NCI-H774 (cell line): ENCODE data around the gene CASQ2.
A peak's percentile ranks its signal among the peaks of the same experiment; 100 is the strongest.

Experiments
- DNase-seq: peaks from one replicate; lab custom pipeline; 2025; lab: John Stamatoyannopoulos, UW

CASQ2 gene

DNA sequence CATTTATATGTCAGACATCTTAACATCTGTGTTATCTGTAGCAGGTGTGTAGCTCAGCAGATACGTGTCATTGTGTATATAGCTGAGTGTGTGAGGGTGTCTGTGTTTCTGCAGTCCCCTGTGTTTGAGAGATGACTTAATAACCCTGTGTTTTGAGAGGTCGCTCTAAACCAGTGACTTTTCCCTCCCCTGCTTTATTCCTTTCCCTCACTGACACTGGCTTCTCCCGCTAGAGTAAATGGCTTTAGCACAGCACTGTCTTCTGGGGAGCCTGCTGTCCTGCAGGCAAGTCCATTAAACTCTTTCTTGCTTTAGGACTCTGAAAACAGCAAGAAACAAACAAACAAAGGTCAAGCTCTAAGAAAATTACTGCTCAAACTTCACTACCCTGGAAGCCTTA, 73.7 kb downstream of the CASQ2 start:
- no peak for DNase-seq

DNA sequence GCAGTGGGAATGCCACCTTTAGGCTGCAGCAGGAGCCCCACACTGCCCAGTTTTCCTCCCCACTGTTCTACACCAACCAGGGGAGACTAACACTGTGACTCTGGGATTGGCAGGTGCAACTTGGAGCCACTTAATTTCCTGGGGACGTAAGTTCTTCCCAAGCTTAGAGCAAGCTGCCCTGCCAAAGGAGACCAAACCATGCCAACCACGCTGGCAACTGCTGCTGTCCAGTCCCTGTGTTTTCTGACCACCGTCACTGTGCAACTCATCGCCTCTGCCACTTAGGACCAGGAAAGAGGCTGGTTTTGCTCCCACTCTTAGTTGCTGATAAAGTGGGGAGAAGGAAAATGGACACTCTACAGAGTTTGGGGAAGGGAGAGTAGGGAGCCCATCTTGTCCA, 76.3 kb downstream of the CASQ2 start:
- DNase-seq, result no peak

DNA sequence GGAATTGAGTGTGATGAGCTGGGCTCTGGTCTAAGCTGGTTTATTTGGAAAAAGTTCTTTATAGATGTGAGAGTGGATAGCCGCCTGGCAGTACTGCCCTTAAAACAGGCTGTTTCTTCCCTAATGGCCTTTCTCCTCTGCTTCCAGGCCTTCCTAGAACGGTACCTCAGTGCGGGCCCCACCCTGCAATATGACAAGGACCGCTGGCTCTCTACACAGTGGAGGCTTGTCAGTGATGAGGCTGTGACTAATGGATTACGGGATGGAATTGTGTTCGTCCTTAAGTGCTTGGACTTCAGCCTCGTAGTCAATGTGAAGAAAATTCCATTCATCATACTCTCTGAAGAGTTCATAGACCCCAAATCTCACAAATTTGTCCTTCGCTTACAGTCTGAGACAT, 77.5 kb downstream of the CASQ2 start:
- no peak for DNase-seq

DNA sequence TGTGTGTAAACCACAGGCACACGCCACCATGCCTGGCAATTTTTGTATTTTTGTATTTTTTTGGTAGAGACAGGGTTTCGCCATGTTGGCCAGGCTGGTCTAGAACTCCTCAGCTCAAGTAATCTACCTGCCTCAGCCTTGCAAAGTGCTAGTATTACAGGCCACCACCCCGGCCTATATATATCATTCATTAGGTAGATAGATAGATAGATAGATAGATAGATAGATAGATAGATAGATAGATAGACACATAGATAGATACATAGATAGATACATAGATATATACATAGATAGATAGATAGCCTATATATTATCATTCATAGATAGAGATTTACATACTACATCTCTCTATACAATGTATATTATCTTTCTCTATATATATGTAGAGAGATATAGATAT, 80.8 kb downstream of the CASQ2 start:
- DNase-seq, result no peak

DNA sequence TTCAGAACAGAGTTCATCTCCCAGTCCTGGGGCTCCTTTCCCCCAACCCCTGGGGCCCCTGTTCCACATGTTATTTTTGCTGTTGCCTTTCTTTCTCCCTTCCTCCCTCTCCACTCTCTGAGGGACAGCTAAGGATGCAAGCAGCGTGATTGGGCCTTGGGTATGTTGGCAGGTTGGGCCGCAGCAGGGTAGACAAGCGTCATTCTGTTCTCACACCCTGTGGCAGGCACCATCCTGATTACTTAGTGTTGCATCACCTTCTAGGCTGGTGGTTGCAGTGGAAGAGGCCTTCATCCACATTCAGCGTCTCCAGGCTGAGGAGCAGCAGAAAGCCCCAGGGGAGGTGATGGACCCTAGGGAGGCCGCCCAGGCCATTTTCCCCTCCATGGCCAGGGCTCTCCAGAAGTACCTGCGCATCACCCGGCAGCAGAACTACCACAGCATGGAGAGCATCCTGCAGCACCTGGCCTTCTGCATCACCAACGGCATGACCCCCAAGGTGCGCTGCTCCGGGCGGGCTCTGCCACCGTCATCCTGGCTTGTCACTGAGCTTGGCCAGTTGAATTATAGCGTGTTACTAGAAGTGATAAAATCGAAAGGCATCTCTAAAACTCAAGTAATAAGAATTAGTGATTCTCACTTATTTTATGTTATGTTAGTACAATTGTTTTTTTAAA, 83.3 kb downstream of the CASQ2 start:
- no peak for DNase-seq

DNA sequence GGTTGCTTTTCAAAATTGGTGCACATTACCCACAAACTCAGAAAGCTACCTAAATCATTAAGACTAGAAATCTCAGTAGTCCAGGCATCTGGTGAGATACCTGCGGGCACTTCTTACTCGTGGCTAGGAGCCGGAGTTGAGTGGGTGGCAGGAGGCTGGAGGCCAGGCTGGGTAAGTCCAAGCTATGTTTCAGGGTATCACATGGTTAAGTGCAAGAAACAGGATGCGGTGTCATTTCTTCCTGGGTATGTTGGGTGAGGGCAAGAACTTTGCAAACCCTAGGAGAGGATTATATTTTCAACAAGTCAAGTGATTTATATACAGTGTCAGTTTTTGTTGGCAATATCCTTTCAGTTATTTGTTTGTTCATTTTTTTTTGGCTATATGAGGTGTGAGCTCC, 85.7 kb downstream of the CASQ2 start:
- no peak for DNase-seq

DNA sequence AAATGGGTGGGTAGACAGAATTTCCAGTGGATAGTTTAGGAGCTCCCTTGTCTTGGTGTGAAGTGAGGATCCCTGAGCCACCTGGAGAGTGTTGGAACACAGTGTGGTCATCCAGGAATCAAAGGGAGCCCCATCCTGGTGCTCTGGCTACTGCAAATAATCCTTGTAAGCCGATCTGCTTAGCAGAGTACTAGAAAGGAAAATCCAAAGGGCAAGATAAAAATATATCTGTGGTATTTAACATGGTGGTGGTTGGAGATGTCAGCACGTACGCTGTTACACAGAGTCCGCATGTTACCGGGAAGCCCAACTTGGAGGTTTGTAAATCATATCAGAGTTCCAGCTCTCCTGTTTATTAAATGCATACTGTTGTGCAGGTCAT, 87.8 kb downstream of the CASQ2 start:
- DNase-seq, result no peak

DNA sequence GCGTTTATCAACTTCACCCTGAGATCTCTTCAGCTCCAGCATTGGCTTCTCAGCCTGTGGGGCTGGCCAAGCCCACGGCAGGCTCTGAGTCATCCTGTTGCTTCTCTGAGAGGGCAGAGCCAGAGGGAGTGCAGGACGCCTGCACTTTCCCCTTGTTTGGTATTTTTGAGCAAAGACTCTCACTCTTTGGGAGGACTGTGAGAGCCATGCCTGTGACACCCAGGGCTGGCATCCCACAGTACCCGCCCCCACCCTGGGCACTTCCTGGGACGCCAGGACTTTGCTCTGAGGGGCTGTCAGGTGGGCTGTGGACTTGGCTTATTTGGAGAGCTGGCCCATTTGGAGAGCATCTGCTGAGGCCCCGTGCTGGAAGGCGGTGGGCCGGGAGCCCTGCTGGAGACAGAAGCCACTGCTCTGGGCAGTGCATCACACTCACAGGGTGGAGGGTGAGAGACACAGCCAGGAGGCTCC, 89.3 kb downstream of the CASQ2 start:
- DNase-seq, result no peak

DNA sequence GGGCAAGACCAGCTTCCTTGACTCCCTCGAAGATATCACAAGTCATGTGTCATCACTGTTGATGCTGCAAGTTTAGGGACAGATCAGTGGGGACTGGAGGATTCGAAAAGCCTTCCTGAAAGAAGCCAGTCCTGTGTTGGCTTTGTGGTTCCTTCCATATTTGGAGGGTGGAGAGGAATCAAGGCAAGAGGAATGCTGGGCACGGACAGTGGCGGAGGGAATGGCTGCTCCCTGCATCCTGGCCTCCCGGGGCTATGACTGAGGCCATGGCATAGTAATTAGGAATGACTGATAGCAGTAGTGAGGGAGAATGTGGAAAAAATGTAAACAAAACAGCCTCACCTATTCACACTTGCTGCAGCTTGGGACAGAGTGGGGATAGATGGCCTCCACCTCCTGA, 90.4 kb downstream of the CASQ2 start:
- DNase-seq, result no peak

DNA sequence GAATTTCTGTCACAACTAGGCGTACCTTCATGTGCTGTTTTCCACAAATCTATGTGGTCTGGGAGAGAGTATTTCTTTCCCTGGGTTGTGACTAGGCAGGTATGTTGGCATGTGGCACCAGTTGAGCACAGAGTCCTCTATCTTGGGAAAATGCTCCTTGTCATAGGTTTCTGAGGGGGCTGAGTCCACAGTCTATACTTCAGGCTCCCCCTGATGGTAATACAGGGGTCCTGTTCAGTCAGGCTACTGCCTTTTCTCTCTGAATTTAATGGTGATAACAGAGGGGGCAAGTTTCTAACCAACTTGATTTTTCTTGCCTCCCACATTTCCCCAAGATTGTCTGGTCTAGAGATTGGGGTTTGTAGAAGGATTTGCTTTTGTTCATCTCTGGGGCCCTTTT, 90.9 kb downstream of the CASQ2 start:
- DNase-seq, result no peak

DNA sequence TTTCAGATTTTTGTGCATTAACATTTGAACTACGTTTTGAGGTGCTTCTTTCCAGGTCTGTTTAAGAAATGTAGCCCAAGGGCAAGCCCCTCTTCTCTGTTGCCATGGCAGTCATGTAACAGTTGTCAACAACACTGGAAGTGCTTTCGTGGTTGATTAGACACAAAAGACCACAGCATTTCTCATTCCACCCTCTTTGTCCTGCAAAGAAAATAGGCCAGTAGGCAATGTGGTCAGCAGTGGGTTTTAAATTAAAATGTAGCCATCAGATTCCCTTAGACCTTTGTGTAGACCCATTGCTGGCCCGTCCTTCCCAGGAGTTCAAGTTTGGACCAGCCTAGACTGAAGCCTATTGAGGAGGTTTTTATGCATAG, 91.3 kb downstream of the CASQ2 start:
- no peak for DNase-seq

DNA sequence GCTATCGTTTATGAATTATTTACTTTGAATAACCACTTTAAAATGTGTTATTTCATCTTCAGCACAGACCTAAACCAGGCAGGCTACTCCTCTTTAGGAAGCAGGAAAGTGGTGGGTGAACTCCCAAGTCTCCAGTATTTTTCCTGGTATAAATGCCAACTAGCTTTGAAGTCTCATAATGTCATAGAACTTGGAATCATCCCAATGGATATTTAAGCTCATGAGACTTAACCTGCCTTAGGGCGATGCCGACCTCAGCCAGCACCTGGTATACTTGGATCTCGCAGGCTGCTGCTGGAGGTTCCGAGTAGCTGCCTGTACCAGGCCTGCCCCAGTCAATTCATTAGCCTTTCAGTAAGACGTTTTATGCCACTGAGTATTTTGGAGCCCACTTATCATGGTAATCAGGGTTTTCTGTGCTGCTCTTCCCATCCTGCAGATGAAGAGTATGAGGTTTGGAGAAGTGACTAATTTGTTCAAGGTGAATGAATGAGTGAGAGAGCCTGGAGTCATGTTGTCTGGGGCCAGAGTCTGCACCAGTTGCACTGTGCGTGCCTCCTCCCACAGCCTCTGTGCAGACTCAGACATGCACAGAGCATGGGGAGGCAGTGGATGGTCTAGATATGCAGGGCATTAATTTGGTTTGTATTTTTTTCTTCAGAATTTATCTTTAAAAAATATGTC, 91.9 kb downstream of the CASQ2 start:
- DNase-seq, result no peak

DNA sequence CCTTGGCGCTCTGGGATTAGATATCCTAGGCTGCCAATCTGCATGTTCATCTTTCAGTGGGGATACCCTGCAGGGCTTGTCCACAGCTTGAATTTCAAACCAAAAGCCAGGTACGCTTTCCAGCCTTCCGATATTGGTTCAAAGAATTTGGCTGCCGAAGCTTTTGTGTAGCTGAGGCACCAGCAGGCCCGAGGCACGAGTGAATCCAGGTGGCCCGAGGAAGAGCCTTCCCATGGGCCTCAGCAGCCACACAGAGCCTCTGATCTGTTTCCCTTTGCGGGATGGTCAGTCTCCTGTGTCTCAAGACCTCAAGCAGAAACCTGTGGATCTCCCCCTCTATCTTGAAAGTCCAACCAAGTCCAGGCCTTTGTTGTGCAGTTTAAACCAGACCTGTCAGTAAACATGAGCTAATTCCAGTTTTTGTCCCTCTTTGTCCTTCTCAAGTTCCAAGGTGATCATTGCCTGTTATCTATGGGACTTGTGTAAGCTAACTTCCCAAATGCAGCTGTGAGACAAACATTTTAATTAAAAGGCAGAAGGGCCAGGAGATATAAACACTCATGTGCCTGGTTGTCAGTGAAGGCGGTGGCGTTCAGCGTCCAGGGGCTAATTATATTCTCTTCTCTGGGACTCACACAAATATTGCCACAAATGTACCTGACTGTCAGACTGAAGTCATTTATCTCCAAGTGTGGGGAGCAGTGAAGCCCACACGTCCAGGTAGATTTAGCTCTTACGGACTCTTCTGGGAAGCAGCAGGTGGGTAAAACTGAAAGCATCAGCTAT, 96.1 kb downstream of the CASQ2 start:
- DNase-seq, result no peak

DNA sequence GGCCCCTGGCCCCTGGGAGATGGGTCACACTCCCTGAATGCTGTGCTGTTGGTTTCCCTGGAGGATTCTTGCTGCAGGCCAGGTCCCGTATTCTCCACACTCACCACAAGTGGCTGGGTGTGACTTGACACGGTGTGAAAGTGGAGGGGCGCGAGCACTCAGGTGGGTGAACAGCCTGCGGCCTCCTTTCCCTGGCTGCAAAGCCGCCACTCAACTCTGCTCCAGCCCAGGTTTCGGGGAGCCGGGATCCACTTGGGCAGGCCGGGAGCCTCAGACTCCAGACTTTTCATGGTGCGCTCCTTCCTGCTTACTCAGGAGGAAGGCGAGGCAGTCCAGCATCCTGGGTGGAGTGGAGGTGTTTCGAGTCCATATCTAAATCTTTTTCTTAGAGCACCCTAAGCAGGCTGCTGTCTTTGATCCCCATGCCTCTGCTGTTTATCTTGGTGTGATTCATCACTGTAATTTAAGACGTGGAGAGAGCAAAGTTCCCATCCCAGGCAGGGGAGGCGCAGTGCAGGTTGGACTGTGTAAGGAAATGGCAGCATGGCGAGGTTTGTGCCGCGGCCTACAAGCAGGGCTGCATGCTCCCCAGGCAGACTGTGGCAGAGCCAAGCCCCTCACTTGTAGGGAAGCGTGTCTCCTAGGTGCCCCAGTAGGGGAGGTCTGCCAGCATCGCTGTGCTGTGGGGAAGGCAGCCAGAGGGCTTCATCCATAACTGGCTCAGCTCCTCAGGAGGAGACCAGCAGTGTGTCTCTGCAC, 97.2 kb downstream of the CASQ2 start:
- no peak for DNase-seq

DNA sequence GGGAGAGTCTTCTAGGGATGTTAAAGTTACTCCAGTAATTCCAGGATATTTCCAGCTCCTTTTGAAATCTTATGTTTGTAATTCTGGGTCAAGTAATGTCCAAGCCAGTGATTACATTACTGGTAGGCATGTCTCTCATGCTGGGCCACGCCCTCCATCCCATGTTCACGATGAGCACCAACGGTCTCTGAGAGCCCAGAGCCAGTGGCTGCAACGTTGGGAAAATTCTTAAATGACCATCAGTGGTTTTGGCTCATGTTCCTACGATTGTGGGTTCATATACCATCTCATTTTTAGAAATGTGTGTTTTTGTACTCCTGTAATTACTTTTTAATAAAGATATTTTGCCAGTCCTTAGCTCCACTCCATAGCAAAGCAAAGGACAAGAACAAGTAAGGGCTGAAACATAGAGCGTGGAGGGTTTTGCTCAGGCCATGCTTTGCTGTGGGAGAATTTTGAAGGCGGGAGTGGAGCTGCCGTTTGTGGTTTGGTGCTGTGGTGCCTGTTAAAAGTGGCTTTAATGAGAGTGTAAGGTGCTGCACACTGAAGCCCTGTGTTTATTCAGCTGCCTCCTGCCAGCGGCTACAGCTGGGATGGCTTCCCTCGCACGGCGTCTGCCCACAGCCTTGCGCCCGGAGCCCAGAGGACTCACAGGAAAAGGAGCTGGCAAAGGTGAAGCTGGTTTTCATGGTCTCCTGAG, 97.9 kb downstream of the CASQ2 start:
- peak; percentile 81 for DNase-seq

DNA sequence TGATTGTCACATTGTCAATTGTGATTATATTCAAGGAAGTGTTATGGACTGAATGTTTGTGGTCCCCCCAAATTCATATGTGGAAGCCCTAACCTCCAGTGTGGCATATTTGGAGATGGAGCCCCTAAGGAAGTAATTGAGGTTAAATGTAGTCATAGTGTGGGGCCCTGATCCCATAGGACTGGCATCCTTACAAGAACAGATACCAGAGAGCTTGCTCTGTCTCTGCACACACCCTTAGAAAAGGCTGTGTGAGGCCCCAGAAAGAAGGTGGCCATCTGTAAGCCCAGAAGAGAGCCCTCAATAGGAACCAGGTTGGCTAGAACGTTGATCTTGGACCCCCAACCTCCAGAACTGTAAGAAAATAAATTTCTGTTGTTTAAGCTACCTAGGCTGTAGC, 98.6 kb downstream of the CASQ2 start:
- no peak for DNase-seq

DNA sequence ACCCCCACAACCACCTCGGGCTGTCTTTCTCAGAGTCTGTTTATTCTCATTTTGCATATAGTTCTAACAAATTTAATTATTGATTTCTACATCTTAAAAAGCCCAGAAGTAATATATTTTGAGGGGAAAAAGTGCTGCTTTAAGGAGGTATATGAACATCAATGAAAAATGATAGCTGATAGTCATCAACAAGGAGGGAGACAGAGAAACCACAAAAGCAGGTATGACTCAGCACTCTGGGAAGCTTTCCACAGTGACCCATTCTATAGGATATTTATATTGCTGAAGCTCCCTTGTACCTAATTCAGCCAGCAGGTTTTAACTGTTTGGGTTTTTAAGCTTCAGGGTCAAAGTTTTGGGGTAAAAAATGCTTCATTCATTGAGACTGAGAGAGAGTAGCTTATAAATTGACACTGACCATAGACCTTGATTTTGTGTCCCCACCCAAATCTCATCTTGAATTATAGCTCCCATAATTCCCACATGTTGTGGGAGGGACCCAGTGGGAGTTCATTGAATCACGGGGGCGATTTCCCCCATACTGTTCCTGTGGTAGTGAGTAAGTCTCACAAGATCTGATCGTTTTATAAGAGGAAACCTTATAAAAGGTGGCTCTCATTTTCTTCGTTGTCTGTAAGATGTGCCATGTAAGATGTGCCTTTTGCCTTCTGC, 99.4 kb downstream of the CASQ2 start:
- DNase-seq, result no peak

DNA sequence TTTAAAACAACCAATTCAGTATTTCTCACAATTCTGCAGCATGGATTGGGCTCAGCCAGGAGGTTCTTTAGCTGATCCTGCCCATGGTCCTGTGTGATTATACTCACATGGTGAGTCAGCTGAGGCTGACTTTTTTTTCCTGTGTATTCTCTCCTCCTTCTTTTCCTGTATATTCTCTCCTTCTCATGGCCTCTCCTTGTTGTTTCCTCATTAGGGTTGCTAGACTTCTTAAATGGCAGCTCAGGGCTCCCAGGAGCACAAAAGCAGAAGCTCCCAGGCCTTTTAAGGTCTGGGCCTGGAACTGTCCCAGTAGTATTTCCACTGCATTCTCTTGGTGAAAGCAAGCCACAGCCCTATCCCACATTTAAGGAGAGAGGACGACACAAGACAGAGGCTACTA, 99.9 kb downstream of the CASQ2 start:
- no peak for DNase-seq

DNA sequence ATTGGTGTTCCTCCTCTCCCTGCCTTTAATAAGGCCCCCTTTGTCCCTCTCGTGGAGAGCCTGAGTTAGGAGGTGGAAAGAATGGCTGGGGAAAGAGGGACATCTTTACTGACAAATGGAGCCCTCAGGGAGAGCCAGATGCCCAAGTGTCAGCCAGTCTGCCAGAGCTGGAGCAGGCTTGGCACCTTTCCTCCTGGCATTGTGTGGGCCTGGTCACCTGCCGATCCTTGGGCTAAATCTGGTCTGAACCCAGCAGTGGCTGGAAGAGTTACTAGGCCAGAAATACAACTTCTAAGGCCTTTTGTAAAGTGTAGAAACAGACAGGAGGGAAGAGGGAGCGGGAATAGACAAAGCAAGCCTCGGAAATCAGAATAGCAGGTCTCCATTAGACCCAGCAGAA, 101.8 kb downstream of the CASQ2 start:
- no peak for DNase-seq

DNA sequence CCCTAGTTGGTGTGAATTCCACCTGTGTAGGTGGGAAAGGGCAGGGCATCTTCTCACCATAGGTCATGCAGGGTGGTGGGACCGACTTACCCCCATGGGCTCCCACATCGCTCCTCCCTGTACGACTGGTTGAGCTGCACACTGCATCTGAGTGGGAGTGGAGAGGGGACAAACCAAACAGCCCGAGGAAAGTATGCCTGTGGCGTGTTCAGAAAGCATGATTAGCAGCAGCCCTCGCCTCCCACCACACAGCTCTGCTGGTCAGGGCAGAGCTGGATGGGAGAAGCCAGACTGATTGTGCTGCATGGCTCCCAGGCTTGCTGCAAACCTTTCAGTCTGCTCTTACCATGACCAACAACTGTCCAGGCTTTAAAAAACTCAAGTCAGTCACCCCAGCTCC, 102.3 kb downstream of the CASQ2 start:
- DNase-seq, result no peak
